Neural cell (in vitro differentiated cells): ENCODE data around the gene RAI2. TPM values are rescaled to one million over a fixed set of nuclear protein-coding genes. Genes with fewer than 3 reads are reported as not detected.

Experiments
- H2AFZ ChIP-seq: fragments of 200-600, 300-800 bp; sonication (generic), shearing (Covaris generic); 2 replicates; pipeline ENCODE4 v1.6.0; 2014; ENCODE audit warnings: low read depth, mild to moderate bottlenecking, antibody characterized with exemption, low read length, moderate library complexity
- H3F3A ChIP-seq: fragments of 200-600 bp; shearing (Covaris generic); 2 replicates; pipeline ENCODE4 v1.6.1; 2016; ENCODE audit warnings: mild to moderate bottlenecking, moderate library complexity, mixed read lengths, antibody characterized with exemption, low read length; ENCODE audit not compliant: insufficient read depth, poor library complexity, severe bottlenecking
- H3K27ac ChIP-seq: fragments of 200-600, 300-800 bp; sonication (generic), shearing (Covaris generic); 2 replicates; pipeline ENCODE4 v1.5.1; 2014; ENCODE audit warnings: mild to moderate bottlenecking, low read length, moderate library complexity
- H3K27me3 ChIP-seq: fragments of 300-800, 200-600 bp; sonication (generic), shearing (Covaris generic); 2 replicates; pipeline ENCODE4 v1.6.0; 2014; ENCODE audit warnings: mild to moderate bottlenecking, low read depth, low read length, moderate library complexity; ENCODE audit not compliant: insufficient read depth
- H3K36me3 ChIP-seq: fragments of 300-800, 200-600 bp; sonication (generic), shearing (Covaris generic); 2 replicates; pipeline ENCODE4 v1.5.1; 2014; ENCODE audit warnings: mild to moderate bottlenecking, antibody characterized with exemption, low read length, moderate library complexity; ENCODE audit not compliant: insufficient read depth
- H3K4me2 ChIP-seq: fragments of 300-800, 200-600 bp; sonication (generic), shearing (Covaris generic); 2 replicates; pipeline ENCODE4 v1.6.0; 2014; ENCODE audit warnings: mild to moderate bottlenecking, low read length
- H3K4me3 ChIP-seq: fragments of 300-800, 200-600 bp; sonication (generic), shearing (Covaris generic); 2 replicates; pipeline ENCODE4 v1.5.1; 2014; ENCODE audit warnings: mild to moderate bottlenecking, low read length, moderate library complexity
- H3K79me2 ChIP-seq: fragments of 200-600 bp; shearing (Covaris generic); replicated peaks from 2 replicates; pipeline ENCODE4 v1.6.0; 2014; ENCODE audit warnings: mild to moderate bottlenecking, low read length, moderate library complexity; ENCODE audit not compliant: insufficient read depth
- H3K9ac ChIP-seq: fragments of 300-800, 200-600 bp; sonication (generic), shearing (Covaris generic); 2 replicates; pipeline ENCODE4 v1.6.1; 2016; ENCODE audit warnings: mild to moderate bottlenecking, low read length, mixed read lengths
- H3K9me2 ChIP-seq: fragments of 200-600 bp; shearing (Covaris generic); 2 replicates; pipeline ENCODE4 v1.6.1; 2016; ENCODE audit warnings: mild to moderate bottlenecking, low read length, mixed read lengths; ENCODE audit not compliant: insufficient read depth
- H3K9me3 ChIP-seq: fragments of 200-600, 300-800 bp; sonication (generic), shearing (Covaris generic); 2 replicates; pipeline ENCODE4 v1.6.1; 2016; ENCODE audit warnings: mild to moderate bottlenecking, mixed run types, low read length, moderate library complexity, mixed read lengths
- H4K20me1 ChIP-seq: fragments of 200-600 bp; shearing (Covaris generic); 2 replicates; pipeline ENCODE4 v1.6.1; 2016; ENCODE audit warnings: mild to moderate bottlenecking, mixed run types; ENCODE audit not compliant: insufficient read depth
- CTCF ChIP-seq: fragments of 450-650 bp; IDR thresholded peaks from 2 replicates; pipeline ENCODE4 v1.5.1; 2014; ENCODE audit warnings: antibody characterized with exemption, mild to moderate bottlenecking, moderate library complexity; ENCODE audit not compliant: poor library complexity, severe bottlenecking
- EP300 ChIP-seq: fragments of 450-650 bp; conservative IDR thresholded peaks from 2 replicates; pipeline ENCODE4 v1.6.1; 2014; ENCODE audit warnings: antibody characterized with exemption, mild to moderate bottlenecking, moderate library complexity; ENCODE audit not compliant: poor library complexity, severe bottlenecking
- EZH2 ChIP-seq: fragments of 200-600, 300-800 bp; shearing (Covaris generic), sonication (generic); IDR thresholded peaks from 2 replicates; pipeline ENCODE4 v1.6.1; 2014; ENCODE audit warnings: antibody characterized with exemption, low read length, borderline replicate concordance, mild to moderate bottlenecking; ENCODE audit not compliant: insufficient read depth, poor library complexity, severe bottlenecking
- MXI1 ChIP-seq: fragments of 450-650 bp; conservative IDR thresholded peaks from 2 replicates; pipeline ENCODE4 v1.6.1; 2014; ENCODE audit warnings: antibody characterized with exemption, mild to moderate bottlenecking; ENCODE audit not compliant: poor library complexity, severe bottlenecking
- POLR2AphosphoS5 ChIP-seq: IDR thresholded peaks from 2 replicates; pipeline ENCODE4 v1.6.1; 2012
- RAD21 ChIP-seq: fragments of 450-650 bp; conservative IDR thresholded peaks from 2 replicates; pipeline ENCODE4 v1.6.1; 2014; ENCODE audit warnings: antibody characterized with exemption, mild to moderate bottlenecking, moderate library complexity
- REST ChIP-seq: IDR thresholded peaks from 2 replicates; pipeline ENCODE4 v1.6.1; 2012; ENCODE audit warnings: borderline replicate concordance
- SMC3 ChIP-seq: fragments of 450-650 bp; conservative IDR thresholded peaks from 2 replicates; pipeline ENCODE4 v1.6.1; 2014; ENCODE audit warnings: antibody characterized with exemption, mild to moderate bottlenecking, moderate library complexity; ENCODE audit not compliant: poor library complexity
- TAF1 ChIP-seq: IDR thresholded peaks from 2 replicates; pipeline ENCODE4 v1.6.1; 2012; ENCODE audit warnings: low read depth
- polyA plus RNA-seq: library from polyadenylated mRNA; depleted of rRNA; stranded (reverse); fragments of >200 nt; gene quantifications from 2 replicates; pipeline ENCODE4 v1.2.3, GENCODE V29; 2014

The RAI2 gene
- polyA plus RNA-seq, 1 donor from 2014 or later, result 4.8 TPM

- Histone ChIP-seq H3K9me2 (no peaks in the 10 kb centered on the region), H3K4me2 (no peak overlapping the region), H4K20me1 (no peaks in the 10 kb centered on the region), H3K27ac (no peak overlapping the region), H3F3A (no peaks in the 10 kb centered on the region), H3K36me3 (no peaks in the 10 kb centered on the region), H3K4me3 (no peak overlapping the region), H3K9me3 (no peaks in the 10 kb centered on the region), H3K9ac (no peak overlapping the region), H3K27me3 (no peaks in the 10 kb centered on the region), H2AFZ (no peak overlapping the region), H3K79me2 (no peaks in the 10 kb centered on the region)
- TF ChIP-seq CTCF (no peak), MXI1 (no peak), EZH2 (no peak), SMC3 (no peak), POLR2AphosphoS5 (no peak), TAF1 (no peak), EP300 (no peak), REST (no peak), RAD21 (no peak)
Measured at GRCh38 chrX:17844236-17844635, 16.9 kb downstream of the RAI2 start.

- no peaks in the 10 kb centered on the region for H3K9me3 ChIP-seq
- no peak for TF ChIP-seq SMC3
- no peak for TF ChIP-seq POLR2AphosphoS5
- TF ChIP-seq MXI1, result no peak
- TF ChIP-seq EP300, result no peak
- no peak for TF ChIP-seq CTCF
- TF ChIP-seq EZH2, result no peak
- no peak for TF ChIP-seq REST
- TF ChIP-seq RAD21, result no peak
- no peak for TF ChIP-seq TAF1
- no peak overlapping the region for H3K9ac ChIP-seq
- no peaks in the 10 kb centered on the region for H3K79me2 ChIP-seq
- no peak overlapping the region for H2AFZ ChIP-seq
- no peak overlapping the region for H3K27ac ChIP-seq
- no peaks in the 10 kb centered on the region for H4K20me1 ChIP-seq
- no peaks in the 10 kb centered on the region for H3K36me3 ChIP-seq
- no peak overlapping the region for H3K4me3 ChIP-seq
- H3K9me2 ChIP-seq, result no peaks in the 10 kb centered on the region
- no peaks in the 10 kb centered on the region for H3K27me3 ChIP-seq
- no peak overlapping the region for H3K4me2 ChIP-seq
- H3F3A ChIP-seq, result no peaks in the 10 kb centered on the region
Measured at GRCh38 chrX:17842769-17843525, 18.2 kb downstream of the RAI2 start.
